ELR (cell line): ENCODE data around the gene STOML1.
A peak's percentile ranks its signal among the peaks of the same experiment; 100 is the strongest.
"Not testable (repeated sequence)": the region's sequence is repeated elsewhere in the genome, so short reads cannot be mapped to it uniquely, and the experiment has no call there.

Source experiments
- DNase-seq: peaks from one replicate; pipeline ENCODE4 v3.0.0-alpha.2; 2015; ENCODE audit warnings: low read depth

STOML1 gene

GRCh38 chr15:73946046-73946721, 45.9 kb downstream of the STOML1 start:
- DNase-seq = no peak

- no peak for DNase-seq
Observed at GRCh38 chr15:73945130-73945508, 47.0 kb downstream of the STOML1 start.

GRCh38 chr15:73944161-73945129, 47.6 kb downstream of the STOML1 start:
- DNase-seq = no peak

GRCh38 chr15:73942751-73943270, 49.3 kb downstream of the STOML1 start:
- no peak for DNase-seq

GRCh38 chr15:73941871-73942635, 50.0 kb downstream of the STOML1 start:
- no peak for DNase-seq

GRCh38 chr15:73941449-73941848, 50.6 kb downstream of the STOML1 start:
- DNase-seq = no peak

- DNase-seq = peak; percentile 94
Observed at GRCh38 chr15:73941044-73941443, 51.1 kb downstream of the STOML1 start.

GRCh38 chr15:73940061-73940981, 51.8 kb downstream of the STOML1 start:
- peak; percentile 32 for DNase-seq

- DNase-seq = no peak
Observed at GRCh38 chr15:73939138-73939537, 53.0 kb downstream of the STOML1 start.

GRCh38 chr15:73938516-73938915, 53.6 kb downstream of the STOML1 start:
- not testable (repeated sequence) for DNase-seq

GRCh38 chr15:73937726-73938125, 54.4 kb downstream of the STOML1 start:
- DNase-seq = no peak

GRCh38 chr15:73937296-73937695, 54.8 kb downstream of the STOML1 start:
- no peak for DNase-seq

- DNase-seq = no peak
Observed at GRCh38 chr15:73936588-73937290, 55.4 kb downstream of the STOML1 start.

GRCh38 chr15:73936181-73936580, 55.9 kb downstream of the STOML1 start:
- DNase-seq = no peak

- DNase-seq = no peak
Observed at GRCh38 chr15:73935547-73935946, 56.5 kb downstream of the STOML1 start.

- peak; percentile 51 for DNase-seq
Observed at GRCh38 chr15:73934281-73934680, 57.8 kb downstream of the STOML1 start.

- no peak for DNase-seq
Observed at GRCh38 chr15:73932381-73933191, 59.5 kb downstream of the STOML1 start.

GRCh38 chr15:73931441-73931840, 60.7 kb downstream of the STOML1 start:
- DNase-seq = no peak

GRCh38 chr15:73930790-73931281, 61.3 kb downstream of the STOML1 start:
- peak; percentile 37 for DNase-seq
